D341Med (cell line): ENCODE data around the gene PLG.
"Not testable (repeated sequence)": the region's sequence is repeated elsewhere in the genome, so short reads cannot be mapped to it uniquely, and the experiment has no call there.

ENCODE experiments used
- DNase-seq: peaks from one replicate; pipeline ENCODE4 v3.0.0; 2012; ENCODE audit warnings: low spot score

PLG gene

GRCh38 chr6:160704688-160705087 lies 2.6 kb downstream of the PLG start:
- not testable (repeated sequence) for DNase-seq

DNA sequence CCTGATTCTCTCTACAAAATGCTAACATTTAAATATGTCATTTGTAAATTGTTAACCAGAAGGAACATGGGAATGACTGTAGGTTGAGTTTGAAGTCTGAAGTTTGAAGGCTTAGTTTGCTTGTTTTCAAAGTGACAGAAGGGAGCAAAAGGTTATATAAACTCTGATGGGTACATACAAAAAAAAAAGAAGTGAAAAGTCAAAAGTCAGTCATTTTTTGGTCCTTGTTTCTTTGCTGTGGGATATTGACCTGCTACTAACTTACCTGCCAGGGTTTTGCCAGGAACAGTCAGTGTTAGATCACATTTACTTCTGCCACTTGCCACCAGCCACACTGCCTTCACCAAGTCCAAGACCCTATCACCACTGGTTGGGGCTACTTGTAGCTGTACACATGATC lies 6.9 kb downstream of the PLG start:
- not testable (repeated sequence) for DNase-seq

GRCh38 chr6:160714731-160715316 lies 12.8 kb downstream of the PLG start:
- no peak for DNase-seq

GRCh38 chr6:160730911-160731310 lies 28.9 kb downstream of the PLG start:
- no peak for DNase-seq

DNA sequence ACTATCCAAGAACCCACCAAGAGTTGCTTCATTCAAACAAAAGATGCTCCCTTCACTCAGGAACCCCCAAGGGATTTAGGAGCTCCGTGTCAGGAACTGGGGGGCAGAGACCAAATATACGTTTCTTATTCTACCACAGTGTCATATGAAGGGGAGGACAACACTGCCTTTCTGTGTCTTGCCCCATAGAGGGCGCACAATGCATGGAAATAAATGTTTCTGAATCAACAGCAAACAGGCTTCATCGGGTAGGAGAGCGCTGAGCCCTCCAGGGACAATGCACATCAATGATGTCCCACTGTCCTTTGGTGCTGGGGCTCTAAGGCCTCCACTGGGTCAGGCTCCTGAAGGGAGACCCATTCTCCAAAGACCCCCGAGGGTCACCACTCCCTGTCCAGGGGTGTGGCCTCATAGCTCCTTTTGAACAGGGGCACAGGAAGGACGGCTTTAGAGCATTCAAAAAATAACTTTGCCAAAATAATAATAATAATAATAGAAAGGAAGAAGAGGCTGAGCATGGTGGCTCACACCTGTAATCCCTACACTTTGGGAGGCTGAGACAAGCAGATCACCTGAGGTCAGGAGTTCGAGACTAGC lies 31.1 kb downstream of the PLG start:
- DNase-seq, result peak; percentile 29

GRCh38 chr6:160734627-160735026 lies 32.6 kb downstream of the PLG start:
- DNase-seq, result no peak

DNA sequence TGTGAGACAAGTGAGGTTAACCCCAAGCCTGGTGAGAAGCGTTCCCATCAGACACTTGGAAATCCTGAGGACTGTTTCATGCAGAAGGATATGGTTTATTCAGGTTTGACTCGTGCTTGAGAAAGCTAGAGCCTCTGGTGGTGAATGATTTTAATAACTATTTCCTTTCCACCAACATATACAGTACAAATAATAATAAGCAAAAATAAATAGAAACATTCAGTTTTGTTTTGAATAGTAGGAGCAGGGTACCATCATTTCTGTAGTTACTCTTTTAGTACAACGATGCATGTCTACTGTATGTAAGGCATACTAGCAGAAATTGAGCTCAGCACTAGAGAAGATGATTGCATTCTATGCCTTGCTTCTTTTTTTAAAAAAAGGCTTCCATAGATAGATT lies 33.5 kb downstream of the PLG start:
- no peak for DNase-seq

DNA sequence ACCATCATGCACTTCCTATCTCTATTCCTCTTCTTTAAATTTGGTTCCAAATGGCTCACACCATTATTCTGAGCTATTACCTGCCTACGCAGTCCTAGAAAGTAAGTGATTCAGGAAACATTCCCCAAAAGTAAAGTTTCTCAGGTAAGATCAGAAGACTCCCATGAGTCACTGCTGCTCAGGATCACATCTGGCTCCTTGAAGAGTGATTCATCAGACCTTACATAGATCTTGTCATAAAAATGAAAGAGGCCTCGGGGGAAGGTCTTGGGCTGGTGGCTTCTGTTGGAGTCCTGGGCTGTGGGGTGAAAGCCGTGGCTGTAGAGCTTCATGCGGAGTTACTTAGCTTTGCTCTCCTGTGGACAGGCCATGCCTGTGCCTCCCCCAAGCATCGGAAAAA lies 35.9 kb downstream of the PLG start:
- DNase-seq, result no peak

- DNase-seq, result no peak
These were observed 37.9 kb downstream of the PLG start for GRCh38 chr6:160739955-160740354.

DNA sequence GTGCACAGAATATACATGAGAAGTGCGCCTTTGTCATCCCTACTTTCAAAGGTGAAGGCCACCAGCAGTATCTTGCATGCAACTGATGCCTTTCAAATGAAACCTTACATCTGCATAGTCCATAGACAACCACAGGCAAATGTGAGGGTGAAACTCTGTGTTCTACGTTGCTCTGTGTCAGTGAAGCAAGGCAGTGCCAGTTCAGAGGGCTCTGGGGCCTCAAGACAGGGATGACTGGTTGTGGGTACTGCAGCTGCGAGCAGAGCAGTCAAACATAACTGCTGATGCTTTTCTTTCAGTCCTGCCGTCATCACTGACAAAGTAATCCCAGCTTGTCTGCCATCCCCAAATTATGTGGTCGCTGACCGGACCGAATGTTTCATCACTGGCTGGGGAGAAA lies 39.0 kb downstream of the PLG start:
- not testable (repeated sequence) for DNase-seq

GRCh38 chr6:160742090-160742489 lies 40.0 kb downstream of the PLG start:
- DNase-seq, result no peak

GRCh38 chr6:160750276-160750689 lies 48.2 kb downstream of the PLG start:
- no peak for DNase-seq

GRCh38 chr6:160753211-160753610 lies 51.2 kb downstream of the PLG start:
- DNase-seq, result not testable (repeated sequence)

DNA sequence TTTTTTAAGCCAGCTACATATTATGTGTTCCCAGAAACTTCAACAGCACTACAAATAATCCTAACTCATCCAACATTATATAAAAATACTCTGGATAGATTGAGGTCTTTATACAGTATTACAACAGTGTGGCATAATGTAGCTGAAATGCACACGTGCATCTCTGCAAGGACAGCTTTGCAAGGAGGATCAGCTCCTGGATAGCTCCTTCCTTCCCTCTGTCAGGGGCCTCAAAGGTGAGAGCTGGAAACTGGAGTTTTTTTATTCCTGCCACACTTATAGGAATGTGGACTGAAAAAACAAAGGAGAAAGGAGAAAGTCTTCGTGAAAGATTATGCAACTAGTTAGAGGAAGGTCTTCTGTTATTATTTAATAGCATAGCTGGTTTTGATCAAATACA lies 53.1 kb downstream of the PLG start:
- no peak for DNase-seq

DNA sequence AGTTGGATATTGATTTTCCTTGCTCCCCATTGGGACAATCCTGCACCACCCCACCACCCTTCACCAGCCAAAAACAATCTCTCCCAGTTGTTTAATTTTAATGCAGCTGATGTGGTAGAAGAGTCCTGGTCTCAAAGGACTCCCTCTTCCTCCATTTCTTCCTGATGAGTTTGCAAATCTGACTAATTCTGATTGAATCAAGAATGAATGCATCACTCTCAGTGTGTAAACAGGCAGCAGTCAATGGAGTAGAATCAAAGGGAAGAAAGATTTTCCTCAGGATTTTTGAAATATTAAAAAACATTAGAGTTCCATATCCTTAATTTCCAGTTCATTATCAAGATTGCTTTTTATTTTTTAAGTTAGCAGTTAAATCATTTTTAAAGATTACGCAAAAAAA lies 54.0 kb downstream of the PLG start:
- DNase-seq, result no peak

- DNase-seq, result no peak
These were observed 54.8 kb downstream of the PLG start for GRCh38 chr6:160756871-160757270.

DNA sequence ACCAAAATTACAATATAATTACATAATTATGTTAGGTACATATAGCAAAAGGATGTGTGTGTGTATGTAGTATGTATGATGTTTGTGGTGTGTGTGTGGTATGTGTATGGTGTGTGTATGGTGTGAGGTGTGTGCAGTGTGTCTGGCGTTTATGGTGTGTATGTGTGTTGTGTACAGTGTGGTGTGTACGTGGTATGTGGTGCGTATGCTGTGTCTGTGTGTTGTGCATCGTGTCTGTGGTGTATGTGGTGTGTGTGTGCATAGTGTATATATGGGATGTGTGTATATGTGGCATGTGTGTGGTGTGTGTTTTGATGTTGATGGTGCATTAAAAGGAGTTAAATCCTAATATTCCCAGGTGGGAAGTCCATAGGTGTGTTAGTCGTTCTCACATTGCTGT lies 62.8 kb downstream of the PLG start:
- no peak for DNase-seq

DNA sequence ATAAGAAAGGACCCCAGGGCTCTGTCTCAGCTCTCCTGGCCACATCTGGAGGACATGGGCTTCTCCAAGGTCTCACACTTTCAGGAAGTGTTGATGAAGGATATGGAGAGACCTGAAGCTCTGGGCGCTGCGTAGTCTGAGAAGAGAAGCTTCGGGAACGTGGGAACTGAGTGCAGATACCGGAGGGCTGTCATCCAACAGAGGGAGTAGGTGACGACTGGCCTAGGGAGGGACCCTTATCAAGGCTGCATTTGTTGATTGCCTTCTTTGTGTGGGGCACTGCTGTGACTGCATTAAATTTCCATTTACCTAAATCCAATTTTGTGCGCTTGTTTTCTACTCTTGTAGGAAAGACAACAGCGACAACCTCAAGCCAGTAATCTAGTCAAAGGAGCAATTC lies 63.4 kb downstream of the PLG start:
- DNase-seq, result no peak

DNA sequence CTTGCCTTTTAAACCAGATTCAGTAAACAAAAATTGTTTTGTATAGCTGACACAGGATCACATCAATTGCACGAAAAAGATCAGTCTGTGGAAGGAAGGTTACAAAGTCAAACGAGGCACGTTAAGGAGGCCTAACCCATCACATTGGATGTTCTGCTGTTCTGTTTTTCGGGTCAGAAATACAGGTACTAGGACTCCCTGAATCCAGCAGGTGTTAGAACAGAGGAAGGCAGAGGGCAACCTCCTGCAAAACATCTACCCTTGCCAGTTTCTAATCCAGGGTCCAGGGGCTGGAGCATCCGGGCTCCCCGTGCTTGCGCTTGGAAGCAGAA lies 64.6 kb downstream of the PLG start:
- DNase-seq, result no peak

DNA sequence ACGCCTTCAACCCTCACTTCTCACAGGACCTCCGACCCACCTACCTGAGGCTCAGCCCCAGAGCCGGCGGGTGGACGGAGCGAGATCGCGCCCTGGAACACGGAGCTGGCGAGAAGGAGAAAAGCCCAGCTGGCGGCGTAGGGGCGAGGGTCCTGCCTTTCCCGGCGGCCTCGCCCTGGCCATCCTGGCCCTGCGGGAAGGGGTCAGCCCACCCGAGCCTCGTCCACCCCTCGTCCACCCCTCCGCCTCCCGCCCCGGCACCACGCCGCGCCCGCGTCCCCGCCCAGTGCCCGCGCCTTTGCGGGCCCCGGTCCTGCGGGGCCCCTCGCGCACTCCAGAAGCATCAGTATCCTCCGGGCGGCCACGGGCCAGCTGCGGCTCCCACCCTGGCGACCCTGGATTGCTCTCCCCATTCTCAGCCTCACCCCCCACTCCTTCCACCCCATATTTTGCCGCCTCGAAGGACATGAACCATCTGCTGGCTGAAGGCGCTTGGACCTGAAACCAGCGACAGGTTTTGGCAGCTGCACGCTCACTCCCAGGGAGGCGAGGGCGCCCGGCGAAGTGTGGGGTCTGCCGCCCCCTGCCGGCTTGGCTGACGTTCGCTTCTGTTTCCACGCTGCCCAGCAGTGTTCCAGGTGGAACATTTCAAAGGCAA lies 65.1 kb downstream of the PLG start:
- DNase-seq, result peak; percentile 51

DNA sequence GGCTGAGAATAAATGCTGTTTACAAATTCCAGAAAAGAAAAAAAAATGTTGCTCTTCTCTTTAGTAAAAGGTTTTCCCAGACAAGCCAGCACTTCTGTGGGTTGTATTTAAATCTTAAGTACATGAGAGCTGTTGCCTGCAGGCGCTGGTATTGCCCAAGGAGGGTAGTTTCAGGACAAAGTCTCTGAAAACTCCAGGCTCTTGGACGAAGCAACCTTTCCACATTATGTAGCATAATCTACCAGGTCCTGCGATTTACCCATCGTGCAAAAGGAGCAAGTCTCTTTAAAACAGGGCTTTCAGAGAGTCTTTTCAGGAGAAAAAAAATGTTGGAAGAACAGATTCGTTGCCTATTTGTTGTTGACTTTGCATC lies 65.6 kb downstream of the PLG start:
- DNase-seq, result no peak

GRCh38 chr6:160768101-160768500 lies 66.1 kb downstream of the PLG start:
- DNase-seq, result no peak

DNA sequence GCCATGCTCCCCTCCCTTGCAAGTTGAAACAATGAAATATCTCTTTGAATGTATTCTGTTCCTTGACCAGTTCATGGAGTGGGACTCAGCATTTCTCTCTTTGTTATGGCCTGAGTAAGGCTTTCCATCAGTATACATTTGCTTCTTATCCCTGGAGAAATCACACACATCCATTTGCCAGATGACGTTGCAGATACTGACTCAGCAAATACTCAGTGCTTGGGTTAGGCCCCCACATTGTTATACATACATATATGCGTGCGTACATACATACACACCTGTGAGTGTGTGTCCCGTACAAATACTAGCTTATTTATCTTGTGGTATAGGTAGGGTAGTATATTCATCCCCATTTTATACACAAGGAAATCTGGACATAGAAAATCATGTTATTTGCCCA lies 72.4 kb downstream of the PLG start:
- DNase-seq, result no peak
